ENCODE results near the gene AMN.

AMN gene

DNA sequence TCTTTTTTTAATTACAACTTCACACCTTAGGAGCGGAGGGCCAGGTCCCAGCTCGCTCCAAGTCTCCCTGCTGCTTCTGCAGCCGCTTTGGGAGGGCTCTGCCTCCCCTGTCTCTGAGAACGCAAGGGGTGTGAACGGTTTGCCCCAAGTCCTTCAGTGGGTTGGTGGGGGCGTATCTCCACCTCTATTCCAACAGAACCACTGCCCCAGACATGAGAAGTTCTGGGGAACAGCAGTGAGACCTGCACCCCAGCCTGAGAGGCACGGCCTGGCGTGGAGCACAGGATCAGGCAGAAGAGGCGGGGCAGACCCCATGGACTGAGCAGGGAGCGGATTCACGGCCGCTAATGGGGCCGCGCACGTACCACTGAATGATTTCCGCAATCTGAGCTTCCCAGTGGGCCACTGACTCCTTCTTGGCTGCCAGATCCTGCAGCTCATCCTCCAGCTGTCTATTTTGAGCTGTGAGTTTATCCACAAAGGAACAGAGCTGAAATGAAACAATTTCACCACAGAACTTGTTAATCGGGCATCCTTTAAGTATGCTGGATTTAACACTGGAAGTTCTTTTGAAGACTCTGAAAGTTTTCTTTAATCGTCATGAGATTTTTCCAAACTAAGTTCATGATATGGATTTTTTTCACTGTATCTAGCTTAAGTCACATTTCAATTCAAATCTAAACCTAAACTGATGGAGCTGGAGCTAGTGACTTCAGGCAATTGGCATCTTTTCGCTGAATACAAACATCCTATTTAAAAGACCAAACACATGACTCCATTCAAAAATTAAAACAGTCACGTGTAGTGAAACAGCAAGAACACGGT is 44.4 kb downstream of the AMN start:
- peak; percentile 72 for DNase-seq (ENCODE audit: low spot score)

DNA sequence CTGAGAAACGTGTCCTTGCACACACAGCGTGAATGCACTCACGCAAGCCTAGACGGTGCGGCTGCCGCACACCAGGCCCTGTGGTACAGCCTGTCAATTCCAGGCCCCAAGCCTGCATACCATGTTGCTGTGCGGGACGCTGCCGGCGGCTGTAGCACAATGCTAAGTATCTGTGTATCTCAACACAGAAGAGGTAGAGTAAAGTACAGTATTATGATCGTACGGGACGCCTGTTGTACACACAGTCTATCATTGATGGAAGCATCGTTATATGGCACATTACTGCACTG is 45.0 kb downstream of the AMN start:
- DNase-seq (ENCODE audit: low spot score), result no peak

DNA sequence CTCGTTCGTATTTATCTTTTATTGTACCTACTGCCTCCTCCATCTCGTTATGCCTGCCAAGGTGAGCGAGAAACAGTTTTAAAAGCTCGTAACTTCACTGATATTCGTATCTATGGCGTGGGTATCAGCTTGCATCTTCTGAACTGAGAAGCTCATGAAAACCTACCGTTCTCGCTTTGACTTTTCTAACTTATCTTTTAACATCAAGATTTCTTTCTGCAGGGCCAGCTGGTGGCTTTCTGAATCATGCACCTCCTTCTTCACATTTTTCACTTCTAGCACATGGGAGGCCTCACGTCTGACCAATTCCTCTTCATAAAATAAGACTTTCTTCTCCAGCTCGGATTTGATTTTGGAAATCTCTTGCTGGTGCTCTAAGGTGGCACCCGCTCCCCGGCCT is 45.8 kb downstream of the AMN start:
- no peak for DNase-seq (ENCODE audit: low spot score)

DNA sequence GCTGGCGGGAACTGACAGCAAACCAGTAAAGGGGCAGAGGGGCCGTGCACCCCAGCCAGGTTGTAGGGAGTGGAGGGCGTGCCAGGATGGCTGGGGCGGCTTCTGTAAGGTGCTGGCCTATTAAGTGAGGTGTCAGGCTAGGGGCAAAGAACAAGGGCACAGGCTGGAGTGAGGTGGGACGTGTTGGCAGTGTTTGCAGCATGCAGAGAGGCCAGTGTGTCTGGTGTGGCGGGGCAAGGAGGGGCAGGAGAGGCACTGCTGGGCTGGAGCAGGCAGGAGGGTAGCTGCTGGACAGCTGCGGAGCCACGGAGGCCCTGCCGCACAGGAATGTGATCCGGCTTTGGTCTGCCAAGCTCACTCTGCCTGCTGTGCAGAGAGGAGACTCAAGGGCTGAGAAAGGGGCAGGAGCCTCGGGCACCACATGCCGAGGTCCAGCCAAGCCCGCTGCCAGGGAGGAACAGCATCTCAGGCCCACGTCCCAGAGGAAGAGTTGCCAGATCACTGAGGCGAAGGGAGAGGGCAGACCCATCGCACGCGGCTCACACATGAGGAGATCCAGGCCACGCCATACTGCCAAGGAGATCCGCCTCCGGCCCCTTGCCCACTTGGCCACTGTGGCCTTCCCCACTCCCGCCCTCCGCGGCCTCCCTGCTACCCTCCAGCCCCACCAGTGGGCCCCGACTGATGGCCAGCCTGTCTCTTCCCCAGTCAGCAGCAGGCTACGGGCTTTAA is 46.8 kb downstream of the AMN start:
- DNase-seq (ENCODE audit: low spot score), result no peak

- DNase-seq (ENCODE audit: low spot score), result no peak
Observed at GRCh38 chr14:102969901-102970300, 47.4 kb downstream of the AMN start.

DNA sequence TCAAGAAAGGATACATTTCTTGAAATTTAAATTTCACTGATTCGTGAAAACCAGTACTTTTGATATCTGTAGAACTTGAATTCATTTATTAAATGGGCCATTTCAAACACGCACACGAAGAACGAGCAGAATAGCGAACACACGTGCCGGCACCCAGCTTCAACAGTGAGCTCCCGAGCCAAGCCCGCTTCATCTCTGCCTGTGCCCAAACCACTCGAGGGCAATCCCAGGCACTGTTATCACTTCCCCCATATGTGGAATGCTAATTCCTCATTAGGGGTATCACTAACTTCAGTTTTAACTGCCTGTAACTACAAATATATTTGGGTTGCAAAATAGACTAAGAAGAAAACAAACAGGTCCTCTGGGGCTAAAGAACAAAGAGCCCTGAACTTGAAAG is 48.0 kb downstream of the AMN start:
- no peak for DNase-seq (ENCODE audit: low spot score)

GRCh38 chr14:102971314-102971713 is 48.9 kb downstream of the AMN start:
- no peak for DNase-seq (ENCODE audit: low spot score)

DNA sequence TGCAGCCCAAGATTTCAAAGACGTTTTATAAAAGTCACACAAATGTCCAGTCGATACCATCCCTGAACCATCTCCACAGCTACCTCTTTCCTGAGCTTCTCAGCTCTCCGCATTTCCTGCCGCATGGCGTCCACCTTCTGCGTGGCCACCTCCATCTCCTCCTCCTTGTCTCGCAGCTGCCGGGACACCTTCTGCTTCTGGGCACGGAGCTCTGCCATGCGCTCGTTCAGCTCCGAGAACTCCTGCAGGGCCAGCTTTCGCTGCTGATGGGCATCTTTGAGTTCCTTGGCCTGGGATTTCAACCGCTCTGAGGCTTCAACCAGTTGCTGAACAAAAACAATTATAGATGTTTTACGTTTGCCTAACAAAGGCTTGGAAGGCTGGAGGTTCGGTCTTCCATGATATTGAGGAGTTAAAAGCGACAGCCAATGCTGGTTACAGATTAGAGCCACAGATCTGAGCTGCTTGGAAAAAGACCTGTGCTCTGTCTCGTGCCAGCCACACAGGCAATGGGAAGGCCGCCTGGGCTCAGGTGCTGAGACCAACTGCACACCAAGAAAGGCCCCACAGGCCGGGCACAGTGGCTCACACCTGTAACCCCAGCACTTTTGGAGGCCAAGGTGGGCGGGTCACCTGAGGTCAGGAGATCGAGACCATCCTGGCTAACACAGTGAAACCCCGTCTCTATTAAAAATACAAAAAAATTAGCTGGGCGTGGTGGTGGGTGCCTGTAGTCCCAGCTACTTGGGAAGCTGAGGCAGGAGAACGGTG is 49.6 kb downstream of the AMN start:
- DNase-seq (ENCODE audit: low spot score), result no peak

GRCh38 chr14:102973706-102974285 is 51.3 kb downstream of the AMN start:
- no peak for DNase-seq (ENCODE audit: low spot score)

GRCh38 chr14:102975662-102976061 is 53.2 kb downstream of the AMN start:
- no peak for DNase-seq (ENCODE audit: low spot score)

DNA sequence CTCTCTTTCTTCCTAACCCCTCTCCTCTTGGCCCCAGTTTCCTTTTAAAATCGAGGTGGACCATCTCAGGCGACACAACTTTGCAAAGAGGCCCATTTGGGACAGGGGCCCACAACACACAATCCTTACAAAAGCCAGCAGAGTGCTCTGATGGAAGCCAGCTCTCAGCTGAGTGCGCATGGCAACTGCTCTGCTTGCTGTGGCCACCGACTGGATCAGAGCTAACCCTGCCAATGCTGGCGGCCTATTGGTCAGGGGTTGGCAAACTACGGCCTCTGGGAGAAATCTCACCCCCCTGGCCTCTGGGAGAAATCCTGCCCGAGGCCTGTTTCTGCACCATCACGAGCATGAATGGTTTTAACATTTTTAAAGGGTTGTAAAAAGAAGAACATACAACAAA is 55.0 kb downstream of the AMN start:
- DNase-seq (ENCODE audit: low spot score), result no peak

DNA sequence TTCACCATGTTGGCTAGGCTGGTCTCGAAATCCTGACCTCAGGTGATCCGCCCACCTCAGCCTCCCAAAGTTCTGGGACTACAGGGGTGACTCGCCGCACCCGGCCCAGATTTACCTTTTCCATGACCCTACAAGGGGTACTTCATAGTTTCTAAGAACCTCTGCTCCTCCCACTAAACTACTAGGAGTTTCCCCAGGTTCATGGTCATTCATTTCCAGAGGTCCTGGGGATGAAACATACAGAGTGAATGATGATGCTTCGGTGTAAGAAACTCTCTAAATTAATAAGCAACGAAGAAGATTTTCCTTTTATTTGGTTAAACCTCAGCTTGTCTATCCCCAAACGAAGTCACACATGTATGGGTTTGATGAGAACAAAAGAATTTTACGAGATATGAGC is 56.9 kb downstream of the AMN start:
- DNase-seq (ENCODE audit: low spot score), result no peak

- DNase-seq (ENCODE audit: low spot score), result no peak
Observed at GRCh38 chr14:102980409-102980810, 57.9 kb downstream of the AMN start.
